ENCODE data around the gene TRIM56. TPM values are rescaled to one million over a fixed set of nuclear protein-coding genes. Genes with fewer than 3 reads are reported as not detected.

TRIM56 gene
- total and polyA plus RNA-seq, 2 of the 13 experiments (the other 11 are each of a cell fraction or from before 2014, with no cell fraction given) = 3.2 to 7.1 TPM

DNA sequence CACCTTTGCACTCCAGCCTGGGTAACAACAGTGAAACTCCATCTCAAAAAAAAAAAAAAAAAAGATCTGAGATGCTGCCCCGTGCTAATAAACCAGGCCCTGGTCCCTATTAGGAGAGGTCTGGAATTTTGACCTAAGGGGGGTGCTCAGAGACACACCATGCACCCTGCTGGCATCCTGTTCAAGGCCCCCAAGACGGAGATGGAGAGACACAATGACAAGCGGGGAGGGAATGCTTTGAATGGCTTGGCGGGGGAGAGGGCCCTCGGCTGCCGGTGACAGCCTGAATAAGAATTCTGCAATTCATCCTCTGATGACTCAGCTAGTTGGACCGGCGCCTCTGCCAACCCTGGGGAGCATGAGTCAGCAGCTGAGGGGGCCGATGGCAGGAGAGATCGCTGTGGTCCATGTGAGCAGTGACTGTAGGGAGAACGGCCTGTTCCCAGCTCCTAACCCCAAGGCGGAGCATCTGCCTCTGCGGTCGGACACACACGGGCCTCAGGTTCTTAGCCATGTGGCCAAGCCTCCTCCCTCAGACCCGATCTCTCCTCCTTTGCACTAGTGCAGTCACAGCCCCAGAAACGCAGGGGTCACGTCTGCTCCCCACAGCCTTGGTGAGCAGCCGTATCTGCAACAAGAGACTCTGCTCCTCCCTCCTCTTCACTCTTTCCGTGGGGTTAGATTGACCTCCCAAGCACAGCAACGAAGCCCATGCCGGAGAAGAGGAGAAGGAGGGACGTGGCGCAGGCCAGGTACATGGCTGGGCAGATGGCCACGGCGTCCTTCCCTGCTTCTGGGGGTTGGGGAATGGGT is 14.9 kb downstream of the TRIM56 start (continued):
- no peak for TF ChIP-seq SOX6 (IDR thresholded peaks at IDR 0.05)
- TF ChIP-seq SOX6 (CRISPR knock-in tag; IDR thresholded peaks at IDR 0.05) = peak; percentile 79
- TF ChIP-seq NRL (CRISPR knock-in tag; IDR thresholded peaks at IDR 0.05; ENCODE audit: borderline replicate concordance) = no peak; the same call in 1 of the 2 replicates
- TF ChIP-seq SP5 (CRISPR knock-in tag; IDR thresholded peaks at IDR 0.05; ENCODE audit: borderline replicate concordance, low read depth) = no peak
- no peak for TF ChIP-seq FLYWCH1 (CRISPR knock-in tag; IDR thresholded peaks at IDR 0.05)
- no peak; the same call in 1 of the 2 replicates for TF ChIP-seq JUNB (CRISPR knock-in tag; IDR thresholded peaks at IDR 0.05; ENCODE audit: borderline replicate concordance)
- TF ChIP-seq ZSCAN12 (CRISPR knock-in tag; IDR thresholded peaks at IDR 0.05) = no peak
- no peak for TF ChIP-seq ADNP (CRISPR knock-in tag; IDR thresholded peaks at IDR 0.05)
- no peak for TF ChIP-seq SNAPC2 (CRISPR knock-in tag; IDR thresholded peaks at IDR 0.05)
- peak; percentile 98 for TF ChIP-seq NFE2L2 (IDR thresholded peaks at IDR 0.05; ENCODE audit: low read length)
- TF ChIP-seq, protein P1, sequence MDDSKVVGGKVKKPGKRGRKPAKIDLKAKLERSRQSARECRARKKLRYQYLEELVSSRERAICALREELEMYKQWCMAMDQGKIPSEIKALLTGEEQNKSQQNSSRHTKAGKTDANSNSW (CRISPR knock-in tag; IDR thresholded peaks at IDR 0.05; ENCODE audit: borderline replicate concordance) = no peak
- no peak for TF ChIP-seq ZNF550 (CRISPR knock-in tag; IDR thresholded peaks at IDR 0.05; ENCODE audit: borderline replicate concordance)
- TF ChIP-seq, protein P2, sequence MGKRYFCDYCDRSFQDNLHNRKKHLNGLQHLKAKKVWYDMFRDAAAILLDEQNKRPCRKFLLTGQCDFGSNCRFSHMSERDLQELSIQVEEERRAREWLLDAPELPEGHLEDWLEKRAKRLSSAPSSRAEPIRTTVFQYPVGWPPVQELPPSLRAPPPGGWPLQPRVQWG (CRISPR knock-in tag; IDR thresholded peaks at IDR 0.05; ENCODE audit: borderline replicate concordance, low read depth) = no peak
- TF ChIP-seq ZNF143 (CRISPR knock-in tag; IDR thresholded peaks at IDR 0.05) = peak; percentile 41; the same call in 1 of the 2 replicates
- TF ChIP-seq, protein P3, sequence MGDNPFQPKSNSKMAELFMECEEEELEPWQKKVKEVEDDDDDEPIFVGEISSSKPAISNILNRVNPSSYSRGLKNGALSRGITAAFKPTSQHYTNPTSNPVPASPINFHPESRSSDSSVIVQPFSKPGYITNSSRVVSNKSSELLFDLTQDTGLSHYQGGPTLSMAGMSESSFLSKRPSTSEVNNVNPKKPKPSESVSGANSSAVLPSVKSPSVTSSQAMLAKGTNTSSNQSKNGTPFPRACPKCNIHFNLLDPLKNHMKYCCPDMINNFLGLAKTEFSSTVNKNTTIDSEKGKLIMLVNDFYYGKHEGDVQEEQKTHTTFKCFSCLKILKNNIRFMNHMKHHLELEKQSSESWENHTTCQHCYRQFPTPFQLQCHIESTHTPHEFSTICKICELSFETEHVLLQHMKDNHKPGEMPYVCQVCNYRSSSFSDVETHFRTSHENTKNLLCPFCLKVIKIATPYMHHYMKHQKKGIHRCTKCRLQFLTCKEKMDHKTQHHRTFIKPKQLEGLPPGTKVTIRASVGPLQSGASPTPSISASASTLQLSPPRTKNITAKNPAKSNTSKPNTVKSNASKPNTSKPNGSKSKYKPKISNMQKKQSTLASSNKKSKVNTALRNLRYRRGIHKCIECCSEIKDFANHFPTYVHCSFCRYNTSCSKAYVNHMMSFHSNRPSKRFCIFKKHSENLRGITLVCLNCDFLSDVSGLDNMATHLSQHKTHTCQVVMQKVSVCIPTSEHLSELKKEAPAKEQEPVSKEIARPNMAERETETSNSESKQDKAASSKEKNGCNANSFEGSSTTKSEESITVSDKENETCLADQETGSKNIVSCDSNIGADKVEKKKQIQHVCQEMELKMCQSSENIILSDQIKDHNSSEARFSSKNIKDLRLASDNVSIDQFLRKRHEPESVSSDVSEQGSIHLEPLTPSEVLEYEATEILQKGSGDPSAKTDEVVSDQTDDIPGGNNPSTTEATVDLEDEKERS (CRISPR knock-in tag; IDR thresholded peaks at IDR 0.05) = no peak
- no peak for TF ChIP-seq IRX3 (CRISPR knock-in tag; IDR thresholded peaks at IDR 0.05; ENCODE audit: borderline replicate concordance, low read depth)
- TF ChIP-seq MTA3 (CRISPR knock-in tag; IDR thresholded peaks at IDR 0.05) = no peak
- no peak for TF ChIP-seq CCAR2 (optimal IDR thresholded peaks at IDR 0.05; ENCODE audit: low read depth, low read length)
- peak; percentile 93; the same call in 2 of the 3 replicates for TF ChIP-seq MXI1 (IDR thresholded peaks at IDR 0.05; ENCODE audit: borderline replicate concordance, low read depth, low read length)
- no peak for TF ChIP-seq NFRKB (IDR thresholded peaks at IDR 0.05)
- TF ChIP-seq TCF7L2 (IDR thresholded peaks at IDR 0.05; ENCODE audit: low read depth, low read length) = no peak
- TF ChIP-seq, protein P4, sequence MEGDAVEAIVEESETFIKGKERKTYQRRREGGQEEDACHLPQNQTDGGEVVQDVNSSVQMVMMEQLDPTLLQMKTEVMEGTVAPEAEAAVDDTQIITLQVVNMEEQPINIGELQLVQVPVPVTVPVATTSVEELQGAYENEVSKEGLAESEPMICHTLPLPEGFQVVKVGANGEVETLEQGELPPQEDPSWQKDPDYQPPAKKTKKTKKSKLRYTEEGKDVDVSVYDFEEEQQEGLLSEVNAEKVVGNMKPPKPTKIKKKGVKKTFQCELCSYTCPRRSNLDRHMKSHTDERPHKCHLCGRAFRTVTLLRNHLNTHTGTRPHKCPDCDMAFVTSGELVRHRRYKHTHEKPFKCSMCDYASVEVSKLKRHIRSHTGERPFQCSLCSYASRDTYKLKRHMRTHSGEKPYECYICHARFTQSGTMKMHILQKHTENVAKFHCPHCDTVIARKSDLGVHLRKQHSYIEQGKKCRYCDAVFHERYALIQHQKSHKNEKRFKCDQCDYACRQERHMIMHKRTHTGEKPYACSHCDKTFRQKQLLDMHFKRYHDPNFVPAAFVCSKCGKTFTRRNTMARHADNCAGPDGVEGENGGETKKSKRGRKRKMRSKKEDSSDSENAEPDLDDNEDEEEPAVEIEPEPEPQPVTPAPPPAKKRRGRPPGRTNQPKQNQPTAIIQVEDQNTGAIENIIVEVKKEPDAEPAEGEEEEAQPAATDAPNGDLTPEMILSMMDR (CRISPR knock-in tag; IDR thresholded peaks at IDR 0.05) = no peak; the same call in 1 of the 2 replicates
- TF ChIP-seq, protein P5, sequence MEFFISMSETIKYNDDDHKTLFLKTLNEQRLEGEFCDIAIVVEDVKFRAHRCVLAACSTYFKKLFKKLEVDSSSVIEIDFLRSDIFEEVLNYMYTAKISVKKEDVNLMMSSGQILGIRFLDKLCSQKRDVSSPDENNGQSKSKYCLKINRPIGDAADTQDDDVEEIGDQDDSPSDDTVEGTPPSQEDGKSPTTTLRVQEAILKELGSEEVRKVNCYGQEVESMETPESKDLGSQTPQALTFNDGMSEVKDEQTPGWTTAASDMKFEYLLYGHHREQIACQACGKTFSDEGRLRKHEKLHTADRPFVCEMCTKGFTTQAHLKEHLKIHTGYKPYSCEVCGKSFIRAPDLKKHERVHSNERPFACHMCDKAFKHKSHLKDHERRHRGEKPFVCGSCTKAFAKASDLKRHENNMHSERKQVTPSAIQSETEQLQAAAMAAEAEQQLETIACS (CRISPR knock-in tag; IDR thresholded peaks at IDR 0.05) = no peak
- TF ChIP-seq TOPORS (CRISPR knock-in tag; IDR thresholded peaks at IDR 0.05) = no peak
- TF ChIP-seq ZNF772 (CRISPR knock-in tag; IDR thresholded peaks at IDR 0.05) = no peak
